ENCODE results near the gene MSH3. TPM values are rescaled to one million over a fixed set of nuclear protein-coding genes. Genes with fewer than 3 reads are reported as not detected.
A peak's percentile ranks its signal among the peaks of the same experiment; 100 is the strongest.

The MSH3 gene
- total RNA-seq, 4 donors from 2014 or later: 14.5 to 27.2 (median 21.5) TPM

- Histone ChIP-seq H3K4me3 (no peak overlapping the region), H3K36me3 (peaks cover 0 to 12% (median 0%) of the 10 kb centered on the region in 3 donors), H3K4me1 (no peaks in the 10 kb centered on the region), H3K9me3 (no peaks in the 10 kb centered on the region), H3K27ac (no peak overlapping the region), H3K27me3 (no peaks in the 10 kb centered on the region)
- TF ChIP-seq POLR2A (IDR thresholded peaks at IDR 0.05): no peak
- no peak for TF ChIP-seq CTCF (IDR thresholded peaks at IDR 0.05)
- no peak for DNase-seq
These were observed 109.6 kb downstream of the MSH3 start for GRCh38 chr5:80763873-80764647.

GRCh38 chr5:80764786-80765185, 110.3 kb downstream of the MSH3 start:
- TF ChIP-seq POLR2A (IDR thresholded peaks at IDR 0.05) (no peak), CTCF (IDR thresholded peaks at IDR 0.05) (no peak)
- DNase-seq: no peak
- Histone ChIP-seq H3K4me3 (no peak overlapping the region), H3K4me1 (no peaks in the 10 kb centered on the region), H3K9me3 (no peaks in the 10 kb centered on the region), H3K27me3 (no peaks in the 10 kb centered on the region), H3K36me3 (peaks cover 0 to 12% (median 0%) of the 10 kb centered on the region in 3 donors), H3K27ac (no peak overlapping the region)

- peaks cover 0 to 23% (median 0%) of the 10 kb centered on the region in 3 donors for H3K36me3 ChIP-seq
- no peaks in the 10 kb centered on the region for H3K9me3 ChIP-seq
- H3K4me1 ChIP-seq: no peaks in the 10 kb centered on the region
- no peak overlapping the region for H3K4me3 ChIP-seq
- DNase-seq: peak in 1 of 3 donors; percentile 57
- no peak overlapping the region for H3K27ac ChIP-seq
- no peaks in the 10 kb centered on the region for H3K27me3 ChIP-seq
- TF ChIP-seq POLR2A (IDR thresholded peaks at IDR 0.05) (no peak), CTCF (IDR thresholded peaks at IDR 0.05) (no peak)
These were observed 123.2 kb downstream of the MSH3 start for GRCh38 chr5:80777347-80778287.

GRCh38 chr5:80780024-80780423, 125.6 kb downstream of the MSH3 start:
- no peak for TF ChIP-seq CTCF (IDR thresholded peaks at IDR 0.05)
- TF ChIP-seq POLR2A (IDR thresholded peaks at IDR 0.05): no peak

GRCh38 chr5:80780761-80781285, 126.4 kb downstream of the MSH3 start:
- H3K4me1 ChIP-seq: no peaks in the 10 kb centered on the region
- no peak for DNase-seq
- no peak overlapping the region for H3K27ac ChIP-seq
- no peak overlapping the region for H3K4me3 ChIP-seq
- TF ChIP-seq POLR2A (IDR thresholded peaks at IDR 0.05) (no peak), CTCF (IDR thresholded peaks at IDR 0.05) (no peak)
- H3K27me3 ChIP-seq: no peaks in the 10 kb centered on the region
- H3K9me3 ChIP-seq: no peaks in the 10 kb centered on the region
- peaks cover 0 to 18% (median 0%) of the 10 kb centered on the region in 3 donors for H3K36me3 ChIP-seq

More at GRCh38 chr5:80780024-80780423, 125.6 kb downstream of the MSH3 start:
- Histone ChIP-seq H3K9me3 (no peaks in the 10 kb centered on the region), H3K36me3 (peaks cover 0 to 18% (median 0%) of the 10 kb centered on the region in 3 donors), H3K4me1 (no peaks in the 10 kb centered on the region), H3K27me3 (no peaks in the 10 kb centered on the region), H3K4me3 (no peak overlapping the region), H3K27ac (no peak overlapping the region)
- DNase-seq: no peak
